GM19043 (cell line): ENCODE data around the gene EDARADD.
"Not testable (repeated sequence)": the region's sequence is repeated elsewhere in the genome, so short reads cannot be mapped to it uniquely, and the experiment has no call there.

ENCODE experiments used
- ATAC-seq: cut with Tn5 transposase; IDR thresholded peaks from one replicate; pipeline ENCODE4 v1.9.1; 2021; ENCODE audit warnings: low read depth; ENCODE audit not compliant: unreplicated experiment

The EDARADD gene

DNA sequence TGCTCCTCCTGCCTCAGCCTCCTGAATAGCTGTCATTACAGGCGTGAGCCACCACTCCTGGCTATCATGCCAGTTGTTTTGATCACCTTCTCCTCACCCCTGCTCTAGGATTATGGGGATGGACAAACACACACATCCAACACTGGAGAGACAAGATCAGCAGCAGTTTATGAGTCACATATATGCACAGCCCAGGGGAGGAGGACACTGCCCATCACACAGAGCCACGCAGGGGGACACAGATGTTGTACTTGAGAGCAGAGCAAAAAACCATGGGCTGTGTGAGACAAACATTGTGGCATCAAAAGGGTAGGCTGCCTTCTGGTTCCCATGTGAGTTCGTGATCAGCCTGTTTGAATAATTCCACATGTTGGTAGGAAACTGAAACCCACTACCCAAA is 32.1 kb downstream of the EDARADD start:
- no peak for ATAC-seq

DNA sequence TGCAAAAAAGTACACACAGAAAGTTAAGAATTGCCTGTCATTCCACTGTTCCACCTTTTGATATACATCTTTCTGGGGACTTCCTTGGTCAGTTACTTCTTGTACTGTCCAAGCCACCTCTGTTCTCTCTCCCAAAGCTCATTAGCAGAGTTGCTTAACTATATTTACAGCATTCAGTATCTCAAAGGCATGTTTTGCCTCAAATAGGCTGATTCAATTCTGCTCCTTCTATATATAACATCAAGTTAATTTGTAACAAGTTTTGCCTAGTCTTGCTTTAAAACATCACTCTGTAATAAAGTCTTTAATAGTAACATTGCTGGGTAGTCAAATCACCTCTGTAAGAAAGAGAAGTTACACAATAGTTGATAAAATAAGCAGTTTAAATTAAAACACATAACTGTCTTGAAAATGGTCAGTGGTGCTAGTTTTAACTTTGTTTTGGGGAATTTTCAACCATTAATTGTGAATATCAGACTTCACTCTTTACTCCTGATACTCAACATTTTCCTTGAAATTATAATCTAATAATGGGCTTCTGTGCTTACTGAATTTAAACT is 35.7 kb downstream of the EDARADD start:
- ATAC-seq = peak; percentile 48

DNA sequence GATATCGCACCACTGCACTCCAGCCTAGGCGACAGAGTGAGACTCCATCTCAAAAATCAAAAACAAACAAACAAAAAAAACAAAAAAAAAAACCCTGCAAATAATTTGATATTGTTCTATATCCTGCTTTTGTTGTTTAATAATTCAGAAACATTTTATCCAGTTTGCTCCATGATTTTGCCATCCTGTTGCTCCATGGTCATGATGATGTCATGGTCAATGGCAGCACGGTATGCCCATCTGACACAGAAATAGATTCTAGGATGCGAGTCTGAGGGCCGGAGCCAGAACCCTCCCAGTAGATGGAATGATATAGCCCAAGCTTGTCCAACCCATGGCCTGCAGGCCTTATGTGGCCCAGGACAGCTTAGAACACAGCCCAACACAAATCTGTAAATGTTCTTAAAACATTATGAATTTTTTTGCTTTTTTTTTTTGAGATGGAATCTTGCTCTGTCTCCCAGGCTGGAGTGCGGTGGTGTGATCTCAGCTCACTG is 39.8 kb downstream of the EDARADD start:
- no peak for ATAC-seq

DNA sequence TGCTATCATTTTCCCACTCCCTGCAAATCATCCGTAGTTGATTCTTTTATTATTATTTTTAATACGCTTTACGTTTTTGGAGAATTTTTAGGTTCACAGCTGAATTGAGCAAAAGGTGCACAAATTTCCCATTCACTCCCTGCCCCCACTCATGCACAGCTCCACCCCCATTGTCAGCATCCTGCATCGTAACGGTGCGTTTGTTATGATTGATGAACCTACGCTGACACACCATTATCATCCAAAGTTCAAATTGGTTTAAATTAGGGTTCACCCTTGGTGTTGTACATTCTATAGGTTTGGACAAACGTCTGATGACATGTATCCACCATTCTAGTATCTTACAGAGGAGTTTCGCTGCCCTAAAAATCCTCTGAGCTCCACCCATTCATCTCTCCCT is 44.5 kb downstream of the EDARADD start:
- ATAC-seq = no peak

DNA sequence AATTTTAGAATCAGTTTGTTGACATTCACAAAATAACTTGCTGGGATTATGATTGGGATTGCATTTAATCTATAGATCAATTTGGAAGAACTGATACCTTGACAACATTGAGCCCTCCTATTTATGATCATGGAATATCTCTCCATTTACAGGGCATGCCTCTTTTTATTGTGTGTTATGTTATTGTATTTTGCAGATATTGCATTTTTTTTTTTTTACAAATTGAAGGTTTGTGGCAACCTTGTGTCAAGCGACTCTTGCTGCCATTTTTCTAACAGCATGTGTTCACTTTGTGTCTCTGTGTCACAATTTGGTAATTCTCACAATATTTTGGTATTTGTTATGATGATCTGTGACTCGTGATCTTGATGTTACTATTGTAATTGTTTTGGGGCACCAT is 46.3 kb downstream of the EDARADD start:
- no peak for ATAC-seq

DNA sequence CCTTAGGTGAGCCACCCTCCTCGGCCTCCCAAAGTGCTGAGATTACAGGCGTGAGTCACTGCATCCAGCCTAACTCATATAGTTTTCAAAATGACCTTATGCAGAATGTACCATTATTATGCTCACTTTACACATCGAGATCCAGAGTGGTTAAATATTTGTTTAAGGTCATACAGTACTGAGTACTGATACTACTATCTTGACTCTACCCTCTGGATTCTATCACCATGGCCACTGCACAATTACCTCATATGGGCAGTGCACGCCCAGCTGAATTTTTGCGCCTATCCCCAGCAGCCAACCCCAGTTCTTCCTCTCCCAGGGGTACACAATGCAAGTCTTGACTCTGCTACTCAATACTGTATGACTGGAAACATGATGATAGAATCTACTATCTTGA is 56.7 kb downstream of the EDARADD start:
- no peak for ATAC-seq

DNA sequence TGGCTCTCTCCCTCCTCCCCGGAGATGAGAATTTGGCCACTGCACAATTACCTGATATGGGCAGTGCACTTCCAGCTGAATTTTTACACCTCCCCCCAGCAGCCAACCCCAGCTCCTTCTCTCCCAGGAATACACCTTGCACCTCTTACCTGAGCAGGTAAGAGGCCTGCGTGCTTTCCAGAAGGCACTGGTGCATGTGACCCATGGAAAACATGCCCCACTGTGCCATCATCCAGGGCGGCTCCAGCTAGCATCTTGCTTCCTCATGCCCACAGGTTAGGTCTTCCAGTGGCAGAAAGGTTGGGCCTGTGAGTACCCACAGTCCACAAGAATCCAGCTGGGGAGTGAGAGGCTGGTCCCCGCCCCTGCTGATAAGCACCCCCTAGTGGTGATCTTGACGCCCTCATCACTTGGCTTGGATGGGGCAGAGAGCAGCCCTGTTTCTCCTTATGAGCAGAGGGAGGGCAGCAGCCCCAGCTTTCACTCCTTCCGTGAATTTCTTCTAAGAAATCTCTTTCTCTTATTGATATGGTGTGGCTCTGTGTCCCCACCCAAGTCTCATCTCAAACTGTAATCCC is 57.8 kb downstream of the EDARADD start:
- ATAC-seq = no peak

DNA sequence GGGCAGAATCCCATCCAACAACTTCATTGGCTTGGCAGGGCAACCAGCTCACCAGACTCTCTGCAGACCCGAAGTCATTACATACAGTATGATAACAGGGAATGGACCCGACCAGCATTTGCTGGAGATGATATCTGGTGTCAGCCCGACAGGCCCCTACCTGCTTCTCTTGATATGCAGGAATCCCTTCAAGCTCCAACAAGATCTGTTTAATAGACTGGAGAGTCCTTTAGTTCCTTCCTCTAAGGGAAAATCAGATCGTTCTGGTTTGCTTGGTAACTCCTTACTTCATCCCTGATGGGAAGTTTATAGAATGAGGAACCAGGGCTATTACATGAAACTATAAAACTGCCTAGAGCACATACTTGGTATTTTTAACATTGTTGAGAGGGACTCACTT is 61.2 kb downstream of the EDARADD start:
- ATAC-seq = no peak

DNA sequence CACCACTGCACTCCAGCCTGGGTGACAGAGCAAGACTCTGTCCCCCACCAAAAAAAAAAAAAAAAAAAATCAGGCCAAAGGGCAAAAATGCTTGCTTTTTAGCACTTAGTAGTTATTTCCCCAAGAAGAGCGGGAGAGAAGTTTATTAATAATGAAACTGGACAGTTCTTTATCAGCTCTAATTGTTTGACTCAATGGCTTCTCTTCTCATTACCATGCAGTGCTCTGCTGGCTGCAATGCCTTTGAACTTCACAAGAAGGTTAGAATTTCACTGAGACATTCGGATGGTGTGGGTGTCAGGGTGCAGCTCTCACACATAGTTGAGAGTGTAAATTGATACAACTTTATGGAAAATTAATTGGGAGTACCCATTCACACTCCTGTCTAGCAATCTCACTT is 63.7 kb downstream of the EDARADD start:
- no peak for ATAC-seq

DNA sequence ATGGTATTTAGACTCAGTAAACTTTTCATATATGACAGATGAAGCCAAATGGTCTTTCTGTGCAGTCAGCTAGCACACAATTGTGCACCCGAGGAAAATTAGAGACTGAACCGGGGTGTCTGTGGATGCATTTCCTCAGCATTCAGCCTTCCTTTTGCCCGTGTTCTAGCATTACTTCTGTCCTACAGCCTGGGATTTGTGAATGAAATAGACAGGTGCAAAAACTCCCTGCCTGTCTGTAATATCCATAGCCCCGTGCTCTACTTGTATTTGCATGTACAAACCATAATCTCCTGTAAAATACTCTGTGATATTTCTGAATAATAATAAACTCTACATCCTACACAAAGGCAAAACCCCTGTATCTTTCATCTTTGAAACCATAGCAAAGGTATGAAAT is 64.9 kb downstream of the EDARADD start:
- ATAC-seq = no peak

DNA sequence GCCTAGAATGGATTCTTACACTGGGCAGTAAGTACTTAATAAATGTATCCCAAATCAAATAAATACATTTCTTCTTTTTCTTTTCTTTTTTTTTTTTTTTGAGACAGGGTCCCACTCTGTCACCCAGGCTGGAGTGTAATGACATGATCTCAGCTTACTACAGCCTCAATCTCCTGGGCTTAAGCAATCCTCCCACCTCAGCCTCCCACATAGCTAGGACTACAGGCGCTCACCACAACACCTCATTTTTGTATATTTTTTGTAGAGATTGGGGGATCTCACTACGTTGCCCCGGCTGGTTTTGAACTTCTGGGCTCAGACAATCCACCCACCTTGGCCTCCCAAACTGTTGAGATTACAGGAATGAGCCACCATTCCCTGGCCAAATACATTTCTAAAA is 66.0 kb downstream of the EDARADD start:
- ATAC-seq = no peak

DNA sequence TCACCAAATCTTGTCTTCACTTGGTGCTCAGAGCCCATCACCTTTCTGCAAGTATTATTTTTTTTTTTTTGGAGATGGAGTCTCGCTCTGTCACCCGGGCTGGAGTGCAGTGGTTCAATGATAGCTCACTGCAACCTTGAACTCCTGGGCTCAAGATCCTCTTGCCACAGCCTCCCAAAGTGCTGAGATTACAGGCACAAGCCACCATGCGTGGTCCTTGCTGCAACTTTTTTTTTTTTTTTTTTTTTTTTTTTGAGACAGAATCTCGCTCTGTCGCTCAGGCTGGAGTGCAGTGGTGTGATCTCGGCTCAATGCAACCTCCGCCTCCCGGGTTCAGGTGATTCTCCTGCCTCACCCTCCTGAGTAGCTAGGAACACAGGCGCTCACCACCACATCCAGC is 70.1 kb downstream of the EDARADD start:
- ATAC-seq = not testable (repeated sequence)

DNA sequence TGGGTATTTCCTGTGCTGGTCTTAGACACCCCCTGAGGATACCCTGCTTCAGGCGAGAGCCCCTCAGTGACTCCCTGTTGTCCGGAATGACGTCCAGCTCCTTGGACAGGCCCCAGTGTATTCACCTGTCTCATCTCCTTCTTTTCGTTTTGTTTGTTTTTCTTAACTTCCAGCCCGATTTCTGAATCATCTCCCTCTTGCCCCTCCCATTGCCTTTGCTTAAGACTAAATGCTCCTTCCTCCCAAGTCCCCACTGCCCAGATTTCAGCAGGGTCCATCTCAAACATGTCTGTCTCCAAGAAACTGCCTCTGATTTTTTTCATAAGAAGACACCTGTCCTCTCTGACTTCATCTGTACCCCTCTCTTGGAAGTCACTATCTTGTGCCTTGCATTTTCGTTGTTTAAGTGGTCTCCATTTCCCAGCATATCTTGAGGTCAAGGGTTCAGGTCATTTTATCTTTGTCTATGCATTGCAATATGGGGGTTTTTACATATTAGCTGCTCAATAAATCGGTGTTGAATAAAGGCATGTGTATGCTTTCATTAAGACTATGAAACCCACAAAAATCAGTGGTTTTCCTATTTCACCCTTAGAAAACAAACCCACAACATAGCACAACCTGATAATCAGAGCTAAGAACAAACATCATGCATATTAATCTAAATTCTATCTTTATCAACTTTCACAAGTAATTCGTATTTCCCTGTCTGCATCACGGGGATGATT is 71.3 kb downstream of the EDARADD start:
- ATAC-seq = peak; percentile 19

DNA sequence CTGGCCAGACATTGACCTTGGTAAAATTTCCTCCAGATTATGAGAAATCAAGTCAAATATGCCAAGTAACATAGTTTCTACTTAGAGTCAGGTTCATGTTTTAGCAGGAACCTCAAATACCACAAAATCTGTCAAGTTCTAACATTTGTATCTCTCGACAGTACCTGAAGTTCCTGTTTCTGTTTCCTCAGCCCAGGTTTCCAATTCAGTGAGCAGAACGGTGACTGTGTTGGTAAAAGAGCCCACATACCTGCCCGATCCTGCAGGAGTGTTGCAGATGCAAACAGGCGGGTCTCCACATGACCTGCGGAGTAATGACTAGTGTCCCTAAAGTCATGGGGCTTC is 71.8 kb downstream of the EDARADD start:
- peak; percentile 80 for ATAC-seq

DNA sequence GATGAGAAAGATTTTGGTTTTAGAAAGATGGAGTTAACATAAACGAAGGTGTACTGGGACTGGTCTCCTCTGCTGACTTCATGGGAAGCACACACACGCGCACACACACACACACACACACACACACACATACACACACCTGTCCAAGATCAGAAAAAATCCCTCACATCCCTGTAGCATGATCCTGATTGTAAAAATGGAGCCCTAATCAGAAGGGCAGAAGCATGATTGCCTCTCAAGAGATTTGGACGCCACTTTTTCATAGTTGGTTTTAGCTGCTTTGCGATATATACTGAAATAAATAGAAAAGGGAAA is 73.2 kb downstream of the EDARADD start:
- no peak for ATAC-seq

DNA sequence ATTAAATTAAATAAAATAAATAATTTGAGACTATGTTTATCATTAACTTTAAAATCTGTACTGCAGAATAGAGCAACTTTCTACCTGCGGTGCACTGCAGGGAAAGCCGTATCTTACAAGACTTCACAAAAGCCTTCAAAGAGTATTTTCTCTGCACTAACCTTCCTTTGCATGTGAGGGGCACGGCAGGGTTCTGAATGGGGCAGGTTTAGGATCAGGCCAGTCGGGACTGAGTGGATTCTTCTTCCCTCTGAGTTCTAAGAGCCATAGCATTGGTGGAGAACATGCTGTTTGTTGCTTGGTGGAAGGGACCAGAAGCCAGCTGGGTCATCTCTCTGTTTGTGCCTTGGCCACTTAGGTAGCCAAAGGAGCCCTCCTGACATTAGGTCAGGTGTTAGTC is 74.5 kb downstream of the EDARADD start:
- ATAC-seq = no peak

DNA sequence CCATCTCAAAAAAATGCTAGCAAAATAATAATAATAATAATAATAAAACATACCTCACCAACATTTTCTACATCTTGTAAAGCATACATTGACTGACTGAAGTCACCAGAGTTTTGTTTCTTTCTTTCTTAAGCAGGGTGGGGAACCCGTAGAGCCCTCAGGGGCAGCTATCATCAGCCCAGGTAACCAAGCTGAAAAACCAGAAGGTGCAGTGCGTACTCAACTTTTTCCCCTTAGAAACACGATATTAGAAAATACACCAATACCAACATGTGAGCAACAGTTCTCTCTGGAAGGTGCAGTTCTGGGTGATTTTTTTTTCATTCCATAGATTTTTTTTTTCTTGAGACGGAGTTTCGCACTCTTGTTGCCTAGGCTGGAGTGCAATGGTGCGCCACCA is 75.4 kb downstream of the EDARADD start:
- ATAC-seq = no peak

DNA sequence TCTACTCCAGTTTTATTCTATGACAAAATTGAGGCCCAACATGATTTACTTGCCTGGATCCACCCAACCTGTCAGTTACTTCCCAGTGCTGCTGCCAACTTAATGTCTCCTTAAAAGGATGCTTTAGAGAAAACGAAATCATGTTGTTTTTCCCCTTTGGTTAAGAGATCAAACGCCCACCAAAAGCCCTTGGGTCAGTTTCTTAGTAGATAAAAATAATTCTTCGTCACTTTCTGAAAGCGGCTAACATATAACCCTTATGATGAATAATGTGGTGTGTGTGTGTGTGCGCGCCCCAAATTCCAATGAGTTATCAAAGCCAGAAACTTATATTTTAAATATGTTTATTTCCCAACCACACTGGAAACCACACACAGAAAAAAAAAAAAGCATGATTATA is 77.0 kb downstream of the EDARADD start:
- no peak for ATAC-seq

DNA sequence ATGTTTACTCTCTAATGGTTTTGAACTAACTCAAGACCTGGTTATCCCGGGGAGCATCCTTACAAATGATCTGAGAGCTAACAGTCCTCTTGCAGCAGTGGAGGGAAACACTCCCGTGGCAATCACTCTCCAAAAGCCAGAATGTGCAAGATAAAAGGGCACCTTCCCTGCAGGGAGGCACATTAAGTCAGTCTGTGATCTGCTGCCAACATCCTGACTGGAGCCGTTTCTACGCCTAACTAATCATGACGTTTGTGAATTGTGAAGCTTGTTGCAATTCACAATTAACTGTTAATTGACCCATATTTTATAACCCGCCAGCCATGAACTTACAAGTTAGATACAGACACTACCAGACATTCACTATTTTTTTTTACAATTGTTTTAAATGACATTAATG is 77.6 kb downstream of the EDARADD start:
- no peak for ATAC-seq

DNA sequence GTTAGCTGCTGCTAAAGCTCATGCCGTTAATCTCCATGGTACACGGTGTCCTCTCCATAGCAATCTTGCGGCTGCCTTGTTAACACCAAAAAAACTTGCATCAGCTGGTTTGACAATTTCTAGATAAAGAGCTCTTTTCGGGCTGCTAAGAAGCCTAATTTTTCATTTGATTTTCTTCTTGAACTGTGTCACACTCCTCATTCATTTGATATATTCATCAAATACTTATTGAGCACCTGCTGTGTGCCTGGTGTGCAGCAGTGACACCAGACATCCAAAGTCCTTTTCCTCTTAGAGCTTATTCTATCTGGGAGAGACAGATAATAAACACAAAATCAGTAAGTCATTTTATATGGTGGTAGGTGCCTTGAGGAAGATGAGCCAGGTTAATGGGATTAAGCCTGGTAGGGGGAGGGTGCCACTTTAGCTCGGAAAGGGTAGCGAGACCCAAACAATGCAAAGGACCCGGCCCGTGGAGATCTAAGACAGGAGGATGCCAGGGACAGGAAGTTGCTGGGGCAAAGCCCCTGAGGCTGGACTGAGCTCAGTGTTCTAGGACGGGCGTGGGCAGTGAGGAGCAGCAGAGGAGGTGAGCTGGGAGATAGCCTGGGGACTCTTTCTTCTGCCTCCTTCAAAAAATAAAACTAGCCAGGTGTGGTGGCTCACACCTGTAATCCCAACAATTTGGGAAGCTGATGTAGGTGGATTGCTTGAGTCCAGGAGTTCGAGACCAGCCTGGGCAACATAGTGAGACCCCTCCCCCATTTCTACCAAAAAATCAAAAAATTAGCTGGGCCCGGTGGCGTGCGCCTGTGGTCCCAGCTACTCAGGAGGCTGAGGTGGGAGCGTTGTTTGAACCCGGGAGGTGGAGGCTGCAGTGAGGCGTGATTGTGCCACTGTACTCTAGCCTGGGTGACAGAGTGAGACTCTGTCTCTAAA is 79.0 kb downstream of the EDARADD start:
- ATAC-seq = no peak

DNA sequence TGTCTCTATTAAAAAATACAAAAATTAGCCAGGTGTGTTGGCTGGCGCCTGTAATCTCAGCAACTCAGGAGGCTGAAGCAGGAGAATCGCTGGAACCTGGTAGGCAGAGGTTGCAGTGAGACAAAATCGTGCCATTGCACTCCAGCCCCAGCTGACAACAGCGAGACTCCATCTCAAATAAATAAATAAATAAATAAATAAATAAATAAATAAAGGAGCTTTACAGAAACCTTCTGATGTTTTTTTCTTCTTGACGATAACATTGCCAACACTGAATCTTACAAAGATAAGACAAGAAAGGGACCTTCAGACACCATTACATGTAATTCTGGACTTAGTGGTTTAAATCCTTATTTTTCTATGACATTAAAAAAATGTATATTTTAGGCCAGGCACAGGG is 81.9 kb downstream of the EDARADD start:
- no peak for ATAC-seq
